ENCODE results near the gene LMBRD2. TPM values are rescaled to one million over a fixed set of nuclear protein-coding genes. Genes with fewer than 3 reads are reported as not detected.

LMBRD2 gene
- total RNA-seq, 1 experiment from 2014 or later: 15.2 TPM

DNA sequence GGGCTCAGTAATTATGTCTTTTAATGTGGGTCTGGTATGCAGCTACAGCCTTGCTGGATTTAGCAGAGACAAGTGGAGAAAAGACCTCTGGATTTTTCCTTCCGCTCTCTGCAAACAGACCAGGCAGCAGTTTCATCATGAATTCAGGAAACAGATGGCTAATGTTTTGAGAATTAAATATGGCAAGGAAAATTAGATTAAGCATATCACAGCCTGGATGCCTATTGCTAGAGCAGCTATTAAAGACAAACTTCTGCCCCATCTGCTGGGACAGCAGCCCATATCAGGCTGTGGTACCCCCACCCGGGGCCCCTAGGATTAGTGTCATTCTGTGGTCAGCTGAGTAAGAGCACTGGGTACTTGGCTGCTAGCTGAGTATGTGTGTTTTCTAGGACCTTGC, 6.5 kb upstream of the LMBRD2 start:
- H3K4me3 ChIP-seq (ENCODE audit: low read depth, low read length): no peak overlapping the region
- peak overlapping the region; percentile 7 for H3K4me3 Mint-ChIP-seq (ENCODE audit: unreplicated experiment)
- POLR2A ChIA-PET: no interaction called here
- no peaks in the 10 kb centered on the region for H3K27me3 ChIP-seq (replicated peaks; ENCODE audit: control insufficient read depth, insufficient read depth, low read length)
- peaks cover 7% of the 10 kb centered on the region for H3K36me3 ChIP-seq (ENCODE audit: control insufficient read depth, insufficient read depth, low read length)
- CTCF ChIA-PET: no interaction called here
- BruUV-seq (replicated peaks): no TSS peak
- H3K36me3 Mint-ChIP-seq (ENCODE audit: insufficient read depth, unreplicated experiment): peaks cover 100% of the 10 kb centered on the region
- H3K27me3 Mint-ChIP-seq (ENCODE audit: insufficient read depth, unreplicated experiment): no peaks in the 10 kb centered on the region
- H3K4me1 ChIP-seq: peaks cover 92% of the 10 kb centered on the region
- intact Hi-C loops (cut with micrococcal nuclease; ENCODE audit: unreplicated experiment): no loop called here
- no peak for DNase-seq
- peaks cover 5% of the 10 kb centered on the region; the same call in 1 of the 2 replicates for H3K9me3 ChIP-seq
- peaks cover 73% of the 10 kb centered on the region for H3K4me1 Mint-ChIP-seq (ENCODE audit: low read depth, unreplicated experiment)
- peaks cover 9% of the 10 kb centered on the region for H3K9me3 Mint-ChIP-seq (ENCODE audit: unreplicated experiment)
- TF ChIP-seq, protein P1, sequence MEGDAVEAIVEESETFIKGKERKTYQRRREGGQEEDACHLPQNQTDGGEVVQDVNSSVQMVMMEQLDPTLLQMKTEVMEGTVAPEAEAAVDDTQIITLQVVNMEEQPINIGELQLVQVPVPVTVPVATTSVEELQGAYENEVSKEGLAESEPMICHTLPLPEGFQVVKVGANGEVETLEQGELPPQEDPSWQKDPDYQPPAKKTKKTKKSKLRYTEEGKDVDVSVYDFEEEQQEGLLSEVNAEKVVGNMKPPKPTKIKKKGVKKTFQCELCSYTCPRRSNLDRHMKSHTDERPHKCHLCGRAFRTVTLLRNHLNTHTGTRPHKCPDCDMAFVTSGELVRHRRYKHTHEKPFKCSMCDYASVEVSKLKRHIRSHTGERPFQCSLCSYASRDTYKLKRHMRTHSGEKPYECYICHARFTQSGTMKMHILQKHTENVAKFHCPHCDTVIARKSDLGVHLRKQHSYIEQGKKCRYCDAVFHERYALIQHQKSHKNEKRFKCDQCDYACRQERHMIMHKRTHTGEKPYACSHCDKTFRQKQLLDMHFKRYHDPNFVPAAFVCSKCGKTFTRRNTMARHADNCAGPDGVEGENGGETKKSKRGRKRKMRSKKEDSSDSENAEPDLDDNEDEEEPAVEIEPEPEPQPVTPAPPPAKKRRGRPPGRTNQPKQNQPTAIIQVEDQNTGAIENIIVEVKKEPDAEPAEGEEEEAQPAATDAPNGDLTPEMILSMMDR (IDR thresholded peaks at IDR 0.05; ENCODE audit: insufficient read depth in 1 of 2, low read depth in 1 of 2, low read length in 1 of 2, severe bottlenecking in 1 of 2, unreplicated experiment in 1 of 2): no peak
- peak overlapping the region; percentile 38 for H3K27ac Mint-ChIP-seq (ENCODE audit: unreplicated experiment)

DNA sequence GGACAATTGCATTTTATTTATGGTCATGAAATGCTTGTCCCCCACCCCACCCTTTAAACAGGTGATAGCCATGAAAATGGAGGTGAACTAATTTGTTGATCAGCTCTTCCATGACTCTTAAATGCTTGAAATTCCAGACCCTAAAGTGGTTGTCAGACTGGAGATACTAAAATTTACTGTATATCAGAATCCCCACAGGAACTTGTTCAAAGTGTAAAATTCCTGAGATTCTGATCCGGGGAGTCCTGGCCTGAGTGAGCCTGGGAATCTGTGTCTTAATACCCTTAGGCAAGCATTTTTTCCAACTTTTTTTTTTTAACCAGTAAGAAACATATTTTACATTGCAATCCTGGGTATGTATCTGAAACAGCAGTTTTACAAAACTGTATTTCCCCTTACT, 4.9 kb upstream of the LMBRD2 start:
- H3K4me1 Mint-ChIP-seq (ENCODE audit: low read depth, unreplicated experiment): peaks cover 58% of the 10 kb centered on the region
- peaks cover 9% of the 10 kb centered on the region for H3K9me3 Mint-ChIP-seq (ENCODE audit: unreplicated experiment)
- DNase-seq: peak in 1 of 2 experiments; percentile 58
- H3K36me3 ChIP-seq (ENCODE audit: control insufficient read depth, insufficient read depth, low read length): peaks cover 7% of the 10 kb centered on the region
- no peaks in the 10 kb centered on the region for H3K27me3 Mint-ChIP-seq (ENCODE audit: insufficient read depth, unreplicated experiment)
- intact Hi-C loops (cut with micrococcal nuclease; ENCODE audit: unreplicated experiment): loop anchor here (1.0 to 2.0 kb wide), 3 partner anchors 24 to 240 kb away; no protein-coding TSS in a partner anchor
- ChIA-PET CTCF (interaction anchor here (1.5 kb wide), 1 partner anchor 77 kb away, joined by 11 read pairs; no protein-coding TSS in a partner anchor), POLR2A (no interaction called here)
- H3K4me1 ChIP-seq: peaks cover 83% of the 10 kb centered on the region
- BruUV-seq (replicated peaks): no TSS peak
- peaks cover 97% of the 10 kb centered on the region for H3K36me3 Mint-ChIP-seq (ENCODE audit: insufficient read depth, unreplicated experiment)
- H3K27me3 ChIP-seq (replicated peaks; ENCODE audit: control insufficient read depth, insufficient read depth, low read length): no peaks in the 10 kb centered on the region
- no peak overlapping the region for H3K4me3 ChIP-seq (ENCODE audit: low read depth, low read length)
- peak overlapping the region; percentile 43 for H3K4me3 Mint-ChIP-seq (ENCODE audit: unreplicated experiment)
- peak overlapping the region; percentile 74 for H3K27ac Mint-ChIP-seq (ENCODE audit: unreplicated experiment)
- peaks cover 5% of the 10 kb centered on the region; the same call in 1 of the 2 replicates for H3K9me3 ChIP-seq
- TF ChIP-seq, protein P1 (IDR thresholded peaks at IDR 0.05; ENCODE audit: insufficient read depth in 1 of 2, low read depth in 1 of 2, low read length in 1 of 2, severe bottlenecking in 1 of 2, unreplicated experiment in 1 of 2): no peak

DNA sequence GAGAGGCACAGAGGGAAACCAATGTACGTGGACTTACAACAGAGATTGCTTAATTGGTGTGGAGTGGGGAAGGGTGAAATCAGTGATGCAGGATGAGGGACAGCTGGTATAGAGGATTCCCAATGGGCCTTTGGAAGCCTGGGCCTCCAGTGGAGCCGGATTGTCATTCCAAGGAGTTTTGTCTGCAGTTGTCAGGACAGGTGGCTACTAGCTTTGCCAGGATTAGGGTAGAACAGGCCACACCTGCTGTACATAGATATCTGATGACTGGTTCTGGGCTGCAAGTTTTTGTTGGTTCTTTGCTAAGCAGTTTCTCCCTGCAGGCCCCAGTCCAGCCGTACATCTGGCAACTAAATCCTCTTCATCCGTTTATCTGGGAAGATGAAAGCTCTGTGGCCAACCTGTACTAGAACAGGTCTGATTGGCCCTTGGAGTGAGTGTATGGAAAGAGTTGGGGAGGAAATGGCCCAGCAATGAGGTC, 4.5 kb upstream of the LMBRD2 start:
- peaks cover 93% of the 10 kb centered on the region for H3K36me3 Mint-ChIP-seq (ENCODE audit: insufficient read depth, unreplicated experiment)
- H3K4me1 Mint-ChIP-seq (ENCODE audit: low read depth, unreplicated experiment): peaks cover 53% of the 10 kb centered on the region
- TF ChIP-seq, protein P1 (IDR thresholded peaks at IDR 0.05; ENCODE audit: insufficient read depth in 1 of 2, low read depth in 1 of 2, low read length in 1 of 2, severe bottlenecking in 1 of 2, unreplicated experiment in 1 of 2): no peak
- H3K4me3 ChIP-seq (ENCODE audit: low read depth, low read length): no peak overlapping the region
- no peaks in the 10 kb centered on the region for H3K27me3 Mint-ChIP-seq (ENCODE audit: insufficient read depth, unreplicated experiment)
- H3K27me3 ChIP-seq (replicated peaks; ENCODE audit: control insufficient read depth, insufficient read depth, low read length): no peaks in the 10 kb centered on the region
- peak; percentile 80 to 88 for DNase-seq
- H3K27ac Mint-ChIP-seq (ENCODE audit: unreplicated experiment): peak overlapping the region; percentile 74
- H3K36me3 ChIP-seq (ENCODE audit: control insufficient read depth, insufficient read depth, low read length): peaks cover 7% of the 10 kb centered on the region
- POLR2A ChIA-PET: interaction anchor here (0.5 to 1.1 kb wide), 3 partner anchors 77 to 243 kb away, joined by 3 to 4 read pairs (median 3); no protein-coding TSS in a partner anchor
- CTCF ChIA-PET: interaction anchor here (0.6 to 1.5 kb wide), 2 partner anchors 77 to 109 kb away, joined by 5 to 11 read pairs; no protein-coding TSS in a partner anchor
- peak overlapping the region; percentile 43 for H3K4me3 Mint-ChIP-seq (ENCODE audit: unreplicated experiment)
- H3K9me3 Mint-ChIP-seq (ENCODE audit: unreplicated experiment): peaks cover 9% of the 10 kb centered on the region
- no TSS peak for BruUV-seq (replicated peaks)
- intact Hi-C loops (cut with micrococcal nuclease; ENCODE audit: unreplicated experiment): loop anchor here (1.0 to 2.0 kb wide), 3 partner anchors 25 to 240 kb away; no protein-coding TSS in a partner anchor
- H3K9me3 ChIP-seq: peaks cover 5% of the 10 kb centered on the region; the same call in 1 of the 2 replicates
- peaks cover 79% of the 10 kb centered on the region for H3K4me1 ChIP-seq

Measured in Caco-2 (cell line).